GM18505 (cell line): ENCODE results near the gene ELFN2.

Experiments used
- ATAC-seq: cut with Tn5 transposase; IDR thresholded peaks from one replicate; pipeline ENCODE4 v1.9.1; 2021; ENCODE audit not compliant: unreplicated experiment
- POLR2A ChIP-seq: IDR thresholded peaks from 4 replicates; pipeline ENCODE4 v1.6.1; 2011; ENCODE audit warnings: borderline replicate concordance; ENCODE audit not compliant: insufficient read depth, insufficient read length; ENCODE audit errors: extremely low read depth

Gene ELFN2

GRCh38 chr22:37392721-37393328 lies 34.5 kb downstream of the ELFN2 start:
- TF ChIP-seq POLR2A = no peak
- no peak for ATAC-seq

GRCh38 chr22:37391702-37392101 lies 35.6 kb downstream of the ELFN2 start:
- no peak for TF ChIP-seq POLR2A
- no peak for ATAC-seq

GRCh38 chr22:37390075-37390474 lies 37.2 kb downstream of the ELFN2 start:
- ATAC-seq = no peak

GRCh38 chr22:37388538-37388937 lies 38.7 kb downstream of the ELFN2 start:
- ATAC-seq = no peak
- no peak for TF ChIP-seq POLR2A

More at GRCh38 chr22:37390075-37390474, 37.2 kb downstream of the ELFN2 start:
- no peak for TF ChIP-seq POLR2A

GRCh38 chr22:37387793-37388192 lies 39.5 kb downstream of the ELFN2 start:
- no peak for TF ChIP-seq POLR2A
- no peak for ATAC-seq

GRCh38 chr22:37386441-37386840 lies 40.8 kb downstream of the ELFN2 start:
- no peak for ATAC-seq
- TF ChIP-seq POLR2A = no peak

- no peak for TF ChIP-seq POLR2A
- ATAC-seq = no peak
These were observed 42.6 kb downstream of the ELFN2 start for GRCh38 chr22:37384691-37385090.

- no peak for TF ChIP-seq POLR2A
- no peak for ATAC-seq
These were observed 43.9 kb downstream of the ELFN2 start for GRCh38 chr22:37383341-37383740.

- ATAC-seq = no peak
- TF ChIP-seq POLR2A = no peak
These were observed 45.8 kb downstream of the ELFN2 start for GRCh38 chr22:37381489-37381888.

GRCh38 chr22:37379722-37380121 lies 47.6 kb downstream of the ELFN2 start:
- no peak for ATAC-seq
- no peak for TF ChIP-seq POLR2A

GRCh38 chr22:37379085-37379484 lies 48.2 kb downstream of the ELFN2 start:
- no peak for ATAC-seq
- TF ChIP-seq POLR2A = no peak

- ATAC-seq = no peak
- no peak for TF ChIP-seq POLR2A
These were observed 48.6 kb downstream of the ELFN2 start for GRCh38 chr22:37378642-37379058.

- ATAC-seq = no peak
- no peak for TF ChIP-seq POLR2A
These were observed 49.4 kb downstream of the ELFN2 start for GRCh38 chr22:37377927-37378326.

- no peak for ATAC-seq
- no peak for TF ChIP-seq POLR2A
These were observed 50.1 kb downstream of the ELFN2 start for GRCh38 chr22:37377138-37377537.

GRCh38 chr22:37376643-37377042 lies 50.6 kb downstream of the ELFN2 start:
- no peak for TF ChIP-seq POLR2A
- ATAC-seq = no peak
